H1 (cell line): Measurements from ENCODE around the gene KATNAL1. TPM values are rescaled to one million over a fixed set of nuclear protein-coding genes. Genes with fewer than 3 reads are reported as not detected.

Experiments
- CTCF ChIA-PET: fragments of 300-600 bp; sonication (Branson Sonifier 250); formaldehyde crosslinking; loops from one replicate; lab custom pipeline; 2021; ENCODE audit not compliant: partially characterized antibody; lab: Charles Lee
- POLR2A ChIA-PET: fragments of 300-600 bp; sonication (Branson Sonifier 250); formaldehyde crosslinking; loops from one replicate; lab custom pipeline; 2021; ENCODE audit warnings: inconsistent platforms; ENCODE audit not compliant: partially characterized antibody; lab: Charles Lee
- DNase-seq, 2 experiments: peaks; one replicate each; pipeline versions ENCODE4 v3.0.0 to v3.0.0-alpha.2; 2010 to 2022; ENCODE audit warnings: low spot score in 2 of 2, low read depth in 1 of 2, mixed read lengths in 1 of 2
- FAIRE-seq: peaks from 2 replicates; lab custom pipeline; 2011; peaks lifted over from hg19 to GRCh38; lab: Jason Lieb, UNC
- H2AFZ ChIP-seq: 2 replicates; pipeline ENCODE4 v1.8.1; 2012; ENCODE audit warnings: low read length, inconsistent platforms
- H2AK5ac ChIP-seq: 2 replicates; pipeline ENCODE4 v1.6.1; 2013; ENCODE audit warnings: low read depth, low read length
- H2BK120ac ChIP-seq: replicated peaks from 2 replicates; pipeline ENCODE3; 2013; ENCODE audit warnings: low read depth, low read length, inconsistent platforms
- H2BK12ac ChIP-seq: 2 replicates; pipeline ENCODE4 v1.6.1; 2013; ENCODE audit warnings: low read depth, low read length
- H2BK15ac ChIP-seq: 2 replicates; pipeline ENCODE4 v1.6.1; 2013; ENCODE audit warnings: low read length
- H2BK20ac ChIP-seq: 2 replicates; pipeline ENCODE4 v1.6.1; 2013; ENCODE audit warnings: low read length
- H2BK5ac ChIP-seq: 2 replicates; pipeline ENCODE4 v1.6.1; 2013; ENCODE audit warnings: low read depth, low read length
- H3K14ac ChIP-seq: 2 replicates; pipeline ENCODE4 v1.6.1; 2013; ENCODE audit warnings: inconsistent platforms; ENCODE audit not compliant: insufficient read length
- H3K18ac ChIP-seq: 2 replicates; pipeline ENCODE4 v1.6.1; 2013; ENCODE audit warnings: low read length; ENCODE audit errors: extremely low read depth
- H3K23ac ChIP-seq: 2 replicates; pipeline ENCODE4 v1.6.1; 2013; ENCODE audit warnings: inconsistent platforms; ENCODE audit not compliant: insufficient read length
- H3K23me2 ChIP-seq: 2 replicates; pipeline ENCODE4 v1.6.1; 2013; ENCODE audit warnings: low read depth, low read length
- H3K27ac ChIP-seq: 2 replicates; pipeline ENCODE4 v1.6.1; 2011; ENCODE audit warnings: low read depth, low read length, inconsistent platforms
- H3K27me3 ChIP-seq, 4 experiments: replicated peaks in 1 of 4; 1 replicate in 1 of 4; 2 replicates in 3 of 4; pipeline versions ENCODE4 v1.6.1 to v1.8.1; 2011 to 2013; ENCODE audit warnings: low read length in 3 of 4, mild to moderate bottlenecking in 3 of 4, inconsistent platforms in 2 of 4, mixed read lengths in 2 of 4, moderate library complexity in 1 of 4; ENCODE audit not compliant: control insufficient read depth in 3 of 4, insufficient read depth in 3 of 4; ENCODE audit errors: extremely low read depth in 1 of 4
- H3K36me3 ChIP-seq, 4 experiments: 2 replicates each; pipeline versions ENCODE4 v1.6.1 to v1.8.1; 2011 to 2013; ENCODE audit warnings: mild to moderate bottlenecking in 4 of 4, low read length in 3 of 4, moderate library complexity in 2 of 4, control low read depth in 1 of 4, inconsistent platforms in 1 of 4; ENCODE audit not compliant: insufficient read depth in 4 of 4, control insufficient read depth in 2 of 4
- H3K4ac ChIP-seq: replicated peaks from 2 replicates; pipeline ENCODE3; 2013; ENCODE audit warnings: low read length, low read depth, mixed read lengths, inconsistent platforms; ENCODE audit not compliant: insufficient read length
- H3K4me1 ChIP-seq, 4 experiments: replicated peaks in 1 of 4; 1 replicate in 1 of 4; 2 replicates in 3 of 4; pipeline versions ENCODE4 v1.6.1 to v1.8.1; 2011 to 2013; ENCODE audit warnings: low read length in 3 of 4, inconsistent platforms in 2 of 4, mixed read lengths in 1 of 4; ENCODE audit not compliant: insufficient read depth in 4 of 4, control insufficient read depth in 3 of 4
- H3K4me2 ChIP-seq, 2 experiments: 2 replicates each; pipeline versions ENCODE4 v1.6.1 to v1.8.1; 2011 to 2013; ENCODE audit warnings: low read depth in 2 of 2, low read length in 2 of 2, control low read depth in 1 of 2, inconsistent platforms in 1 of 2, mild to moderate bottlenecking in 1 of 2; ENCODE audit not compliant: insufficient read depth in 1 of 2
- H3K4me3 ChIP-seq, 4 experiments: fragments of 200-600, 300-600 bp in 1 of 4; sonication (generic), shearing (Covaris generic), sonication (Bioruptor Twin) in 1 of 4; 2 replicates each; pipeline versions ENCODE4 v1.5.1 to v1.8.1; 2011 to 2016; ENCODE audit warnings: low read length in 4 of 4, low read depth in 3 of 4, control low read depth in 2 of 4, inconsistent platforms in 2 of 4, mild to moderate bottlenecking in 2 of 4, mixed read lengths in 1 of 4, moderate library complexity in 1 of 4; ENCODE audit not compliant: insufficient read depth in 2 of 4; ENCODE audit errors: extremely low read depth in 1 of 4
- H3K56ac ChIP-seq: replicated peaks from 2 replicates; pipeline ENCODE3; 2013; ENCODE audit warnings: low read depth, mild to moderate bottlenecking, mixed read lengths, low read length, inconsistent platforms; ENCODE audit not compliant: insufficient read length
- H3K79me1 ChIP-seq: 2 replicates; pipeline ENCODE4 v1.6.1; 2013; ENCODE audit warnings: low read depth, low read length, control low read depth
- H3K79me2 ChIP-seq, 2 experiments: 2 replicates each; pipeline versions ENCODE4 v1.6.1 to v1.8.1; 2012 to 2013; ENCODE audit warnings: low read length in 2 of 2, mild to moderate bottlenecking in 2 of 2, inconsistent platforms in 1 of 2; ENCODE audit not compliant: insufficient read depth in 2 of 2, control insufficient read depth in 1 of 2
- H3K9ac ChIP-seq, 4 experiments: replicated peaks in 1 of 4; 1 replicate in 1 of 4; 2 replicates in 3 of 4; pipeline versions ENCODE4 v1.6.1 to v1.8.1; 2011 to 2013; ENCODE audit warnings: low read depth in 3 of 4, low read length in 3 of 4, control low read depth in 2 of 4, mild to moderate bottlenecking in 2 of 4, moderate library complexity in 2 of 4, inconsistent platforms in 1 of 4; ENCODE audit errors: extremely low read depth in 1 of 4
- H3K9me3 ChIP-seq, 2 experiments: 2 replicates each; pipeline versions ENCODE4 v1.6.1 to v1.8.1; 2012 to 2013; ENCODE audit warnings: mild to moderate bottlenecking in 2 of 2, moderate library complexity in 2 of 2, control low read depth in 1 of 2, inconsistent platforms in 1 of 2, low read depth in 1 of 2, low read length in 1 of 2, mixed read lengths in 1 of 2; ENCODE audit not compliant: insufficient read depth in 2 of 2
- H4K20me1 ChIP-seq, 2 experiments: replicated peaks in 1 of 2; 2 replicates each; pipeline versions ENCODE3 to v1.8.1; 2011 to 2013; ENCODE audit warnings: inconsistent platforms in 2 of 2, low read length in 2 of 2, mild to moderate bottlenecking in 1 of 2; ENCODE audit not compliant: insufficient read depth in 2 of 2, control insufficient read depth in 1 of 2
- H4K5ac ChIP-seq: 2 replicates; pipeline ENCODE4 v1.6.1; 2013; ENCODE audit warnings: low read length, low read depth, mixed read lengths, inconsistent platforms; ENCODE audit not compliant: insufficient read length
- H4K8ac ChIP-seq: 2 replicates; pipeline ENCODE4 v1.8.0; 2013; ENCODE audit warnings: mild to moderate bottlenecking, moderate library complexity, low read length, inconsistent platforms; ENCODE audit not compliant: insufficient read depth; ENCODE audit errors: extremely low read depth
- H4K91ac ChIP-seq: replicated peaks from 2 replicates; pipeline ENCODE3; 2013; ENCODE audit warnings: low read length, mixed read lengths, inconsistent platforms; ENCODE audit not compliant: insufficient read length
- ATF2 ChIP-seq: IDR thresholded peaks from 2 replicates; pipeline ENCODE4 v1.6.1; 2012; ENCODE audit warnings: low read length, inconsistent platforms
- CHD1 ChIP-seq: IDR thresholded peaks from 2 replicates; pipeline ENCODE4 v1.6.1; 2012; ENCODE audit warnings: low read depth, low read length, improper control_type of control experiment
- CHD2 ChIP-seq: IDR thresholded peaks from 2 replicates; pipeline ENCODE4 v1.6.1; 2012; ENCODE audit warnings: low read length, improper control_type of control experiment
- CREB1 ChIP-seq: IDR thresholded peaks from 2 replicates; pipeline ENCODE4 v1.6.1; 2012; ENCODE audit warnings: inconsistent platforms
- CTBP2 ChIP-seq: IDR thresholded peaks from 2 replicates; pipeline ENCODE4 v1.7.0; 2011; ENCODE audit warnings: borderline replicate concordance, mild to moderate bottlenecking, moderate library complexity, mixed read lengths, low read length; ENCODE audit not compliant: insufficient read depth, insufficient read length
- EZH2 ChIP-seq: fragments of 200-600 bp; sonication (generic); IDR thresholded peaks from 2 replicates; pipeline ENCODE4 v1.7.1; 2012; ENCODE audit warnings: low read depth, mild to moderate bottlenecking, moderate library complexity, low read length, inconsistent platforms; ENCODE audit not compliant: severe bottlenecking
- GABPA ChIP-seq: IDR thresholded peaks from 2 replicates; pipeline ENCODE4 v1.6.1; 2011; ENCODE audit warnings: mild to moderate bottlenecking, low read length, moderate library complexity, borderline replicate concordance; ENCODE audit not compliant: insufficient read depth
- KDM4A ChIP-seq: IDR thresholded peaks from one replicate; pipeline ENCODE4 v1.7.1; 2012; ENCODE audit warnings: low read depth, mild to moderate bottlenecking, moderate library complexity, low read length, inconsistent platforms; ENCODE audit not compliant: severe bottlenecking
- NANOG ChIP-seq: IDR thresholded peaks from 2 replicates; pipeline ENCODE4 v1.6.1; 2011; ENCODE audit warnings: low read length, low read depth, mild to moderate bottlenecking, inconsistent platforms; ENCODE audit not compliant: insufficient read depth, poor library complexity, severe bottlenecking
- SP1 ChIP-seq: IDR thresholded peaks from 2 replicates; pipeline ENCODE4 v1.6.1; 2011; ENCODE audit warnings: low read depth, low read length
- SUZ12 ChIP-seq: fragments of 200-600 bp; sonication (generic); IDR thresholded peaks from 2 replicates; pipeline ENCODE4 v1.6.1; 2012; ENCODE audit warnings: mild to moderate bottlenecking, inconsistent platforms, low read length, moderate library complexity, mixed read lengths
- TAF1 ChIP-seq: IDR thresholded peaks from 2 replicates; pipeline ENCODE4 v1.6.1; 2011; ENCODE audit warnings: mild to moderate bottlenecking, low read depth, low read length
- WGBS, 2 experiments: shearing (Covaris generic) in 1 of 2; methylation state at CpG; one replicate each; pipeline versions ENCODE4 v1.1.6 to v1.1.7; 2013 to 2015; ENCODE audit warnings: low lambda C conversion rate in 2 of 2, mixed read lengths in 2 of 2, inconsistent platforms in 1 of 2, low coverage in 1 of 2, missing lambda C conversion rate in 1 of 2; ENCODE audit not compliant: insufficient replicate concordance in 2 of 2, insufficient coverage in 1 of 2, insufficient read length in 1 of 2; ENCODE audit errors: extremely low coverage in 1 of 2, missing lambda C conversion rate in 1 of 2; 5-methylcytosine and 5-hydroxymethylcytosine counted together
- polyA plus RNA-seq, 7 experiments: library from polyadenylated mRNA; depleted of rRNA in 3 of 7; stranded (reverse) in 5 of 7; unstranded in 2 of 7; fragments of >200 nt in 5 of 7; fragments of 200-250 nt in 2 of 7; gene quantifications; 1 replicate in 5 of 7; 2 replicates in 1 of 7; 4 replicates in 1 of 7; pipeline versions ENCODE4 v1.2.1 to v1.2.3, GENCODE V29; 2011 to 2013; ENCODE audit warnings: missing spikeins in 2 of 7, mixed read lengths in 2 of 7
- total RNA-seq: library from RNA; stranded (reverse); fragmentation: NEBNext Ultra II Directional; extraction: Animal tissue kit (Norgen Biotek cat#: 25700); gene quantifications from 2 replicates; pipeline ENCODE4 v1.2.1, GENCODE V29; 2021

KATNAL1 gene
- total and polyA plus RNA-seq, 2 of the 8 experiments (the other 6 are each of a cell fraction or from before 2014, with no cell fraction given) = 4.0 to 13.2 TPM

GRCh38 chr13:30339738-30340330 lies 32.5 kb upstream of the KATNAL1 start:
- H3K79me2 ChIP-seq = no peaks in the 10 kb centered on the region
- no peaks in the 10 kb centered on the region for H3K36me3 ChIP-seq
- no peak overlapping the region for H4K91ac ChIP-seq
- H2AFZ ChIP-seq = no peak overlapping the region
- ChIA-PET CTCF (interaction anchor here (0.9 to 1.8 kb wide), 2 partner anchors 15 to 207 kb away, joined by 4 to 8 read pairs; no protein-coding TSS in a partner anchor), POLR2A (no interaction called here)
- no peak overlapping the region for H4K8ac ChIP-seq
- no peak overlapping the region for H2BK5ac ChIP-seq
- H2BK12ac ChIP-seq = no peak overlapping the region
- H3K4me1 ChIP-seq = peaks cover 0 to 5% (median 2%) of the 10 kb centered on the region in 4 experiments; a peak in 3 of 7 replicates
- no peak overlapping the region for H3K4ac ChIP-seq
- H3K9ac ChIP-seq = no peak overlapping the region
- H3K56ac ChIP-seq = no peak overlapping the region
- no peak overlapping the region for H2BK120ac ChIP-seq
- no peak overlapping the region for H2AK5ac ChIP-seq
- H4K20me1 ChIP-seq = no peaks in the 10 kb centered on the region
- no peak for FAIRE-seq
- DNase-seq = no peak
- no peak overlapping the region for H3K27ac ChIP-seq
- no peak overlapping the region for H2BK20ac ChIP-seq
- no peaks in the 10 kb centered on the region; a peak in 1 of 7 replicates for H3K27me3 ChIP-seq
- H3K18ac ChIP-seq = no peak overlapping the region
- 90% methylated on average over 12 of the region's 12 CpGs; no CpG with 5 or more reads in 1 of the 2 experiments for WGBS, 2 experiments
- no peak overlapping the region for H2BK15ac ChIP-seq
- no peak overlapping the region for H3K23ac ChIP-seq
- H3K14ac ChIP-seq = no peak overlapping the region
- H3K79me1 ChIP-seq = no peaks in the 10 kb centered on the region
- no peaks in the 10 kb centered on the region for H3K9me3 ChIP-seq
- H4K5ac ChIP-seq = no peak overlapping the region
- H3K4me3 ChIP-seq = no peak overlapping the region
- no peak overlapping the region for H3K4me2 ChIP-seq
- no peaks in the 10 kb centered on the region for H3K23me2 ChIP-seq
- TF ChIP-seq CTBP2 (no peak), TAF1 (no peak), EZH2 (no peak), GABPA (no peak), KDM4A (no peak), SP1 (no peak), SUZ12 (no peak), CHD2 (no peak), CHD1 (no peak), NANOG (no peak), ATF2 (no peak), CREB1 (no peak)
